Heart left ventricle (tissue), 16 donors: ENCODE data around the gene ANO4. TPM values are rescaled to one million over a fixed set of nuclear protein-coding genes. Genes with fewer than 3 reads are reported as not detected.

Experiments used
- ATAC-seq, 4 donors: fragments of 200-7000 bp; cut with Tn5 transposase; one replicate each; pipeline ENCODE4 v1.9.1; 2020 to 2022; ENCODE audit warnings: moderate library complexity in 4 of 4, mild to moderate bottlenecking in 3 of 4, moderate number of reproducible peaks in 1 of 4
- DNase-seq, 5 donors: peaks; one replicate each; pipeline ENCODE4 v3.0.0-alpha.2; 2020
- H3K27ac ChIP-seq, 12 donors: fragments of 200-600 bp; sonication (generic) in 4 of 12; one replicate each; pipeline versions ENCODE4 v1.5.0 to v1.8.0; 2016 to 2022; ENCODE audit warnings: mild to moderate bottlenecking in 2 of 12
- H3K27me3 ChIP-seq, 9 donors: fragments of 200-600 bp; sonication (generic) in 2 of 9; one replicate each; pipeline versions ENCODE4 v1.5.1 to v1.8.0; 2016 to 2022; ENCODE audit warnings: mild to moderate bottlenecking in 3 of 9
- H3K36me3 ChIP-seq, 9 donors: fragments of 200-600 bp; sonication (generic) in 2 of 9; one replicate each; pipeline versions ENCODE4 v1.5.0 to v1.8.0; 2018 to 2022; ENCODE audit warnings: mild to moderate bottlenecking in 2 of 9
- H3K4me1 ChIP-seq, 12 donors: fragments of 200-600 bp; sonication (generic) in 4 of 12; one replicate each; pipeline versions ENCODE4 v1.5.0 to v1.8.0; 2016 to 2022; ENCODE audit warnings: mild to moderate bottlenecking in 3 of 12
- H3K4me3 ChIP-seq, 12 donors: fragments of 200-600 bp; sonication (generic) in 4 of 12; one replicate each; pipeline versions ENCODE4 v1.5.0 to v1.8.0; 2017 to 2022; ENCODE audit warnings: mild to moderate bottlenecking in 9 of 12, moderate library complexity in 4 of 12
- H3K9me3 ChIP-seq, 12 donors: fragments of 200-600 bp; sonication (generic) in 4 of 12; one replicate each; pipeline versions ENCODE4 v1.5.0 to v1.8.0; 2016 to 2022; ENCODE audit warnings: mild to moderate bottlenecking in 1 of 12
- POLR2A ChIP-seq, 2 donors: fragments of 450-650 bp; IDR thresholded peaks; one replicate each; pipeline ENCODE4 v1.6.1; 2017; ENCODE audit warnings: antibody characterized with exemption in 2 of 2, mild to moderate bottlenecking in 2 of 2, moderate library complexity in 2 of 2
- WGBS, 4 donors: extraction: QIAGEN DNeasy Blood & Tissue Kit in 2 of 4; methylation state at CpG; one replicate each; pipeline versions ENCODE4 v1.1.5 to v1.1.7; 2013 to 2018; 5-methylcytosine and 5-hydroxymethylcytosine counted together
- intact Hi-C, 10 donors: fragments of 100-400 bp; cut with DNase I; formaldehyde crosslinking; loops; one replicate each; pipeline versions ENCODE4 v1.11.1 to v1.14.2; 2022
- polyA plus RNA-seq, 2 donors: library from polyadenylated mRNA; stranded (reverse); fragments of 200-250 nt; gene quantifications; one replicate each; pipeline ENCODE4 v1.2.3, GENCODE V29; 2013
- total RNA-seq, 9 donors: library from RNA; depleted of rRNA in 2 of 9; stranded (reverse); fragments of >200 nt in 2 of 9; fragmentation: NEBNext Ultra II Directional in 3 of 9; extraction: Animal tissue kit (Norgen Biotek cat#: 25700) in 3 of 9; gene quantifications; one replicate each; pipeline versions ENCODE4 v1.1.0 to v1.2.4, GENCODE V29; 2016 to 2023
- TF ChIP-seq, protein P1 (sequence below), 12 donors: fragments of 200-600 bp; sonication (generic) in 4 of 12; IDR thresholded peaks; one replicate each; pipeline versions ENCODE4 v1.5.0 to v1.8.0; 2018 to 2022; ENCODE audit warnings: antibody characterized with exemption in 12 of 12, mild to moderate bottlenecking in 5 of 12
- donor health status: ischemic (EF 13 %, LVEDD 7.1; RV severe dilation, severe dysfunction).
- donor health status: healthy with polysubstance abuse.
- donor health status: DM: no; HTN: yes; CAD: no.
- donor health status: DM: no; HTN: no; CAD: no.
- donor health status: ischemic (EF 25% LVEDD 6.9; RV normal size, moderate dysfunction).
- donor health status: ischemic (EF 25% LVEDD 5.7; RV mildly dilated, moderate dysfunction).
- donor health status: healthy.
- donor health status: DM: yes; HTN: yes; CAD: no.
- donor health status: ischemic (EF 35%, LVEDD 5.7; RV mildly dilated, moderate dysfunction).
- donor health status: nonischemic (EF 11% LVEDD 7.7; RV severe dilation, severe dysfunction).
- donor health status: DM: yes; HTN: yes; CAD: no.
- donor health status: PGD.
- donor health status: ischemic (EF 29% LVEDD 5.4; RV normal size, mild dysfunction).
- donor health status: nonischemic (EF 23%, LVEDD 6.1; RV moderate dilation, normal function).

The ANO4 gene
- total and polyA plus RNA-seq, 11 donors, result 0.05 to 0.50 (median 0.12) TPM; not detected in 6

DNA sequence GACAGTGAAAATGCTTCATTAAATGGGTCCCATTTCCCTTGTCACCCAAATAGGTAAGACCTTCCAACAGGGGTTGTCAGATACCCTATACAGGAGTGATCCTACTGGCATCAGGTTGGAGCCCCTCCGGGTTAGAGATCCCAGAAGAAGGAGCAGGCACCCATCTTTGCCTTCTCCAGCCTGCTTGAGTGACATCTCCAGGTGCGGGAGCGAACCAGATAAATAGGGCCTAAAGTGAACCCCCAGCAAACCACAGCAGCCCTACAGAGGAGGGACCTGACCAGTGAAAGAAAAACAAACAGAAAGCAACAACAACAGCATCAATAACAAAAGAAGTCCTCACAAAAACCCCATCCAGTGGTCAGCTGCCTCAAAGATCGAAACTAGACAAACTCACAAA is 233.2 kb downstream of the ANO4 start:
- Histone ChIP-seq H3K27me3 (no peaks in the 10 kb centered on the region), H3K4me1 (no peaks in the 10 kb centered on the region), H3K4me3 (no peak overlapping the region), H3K36me3 (no peaks in the 10 kb centered on the region), H3K27ac (no peak overlapping the region), H3K9me3 (peaks cover 0 to 29% (median 2%) of the 10 kb centered on the region in 12 donors)
- TF ChIP-seq POLR2A (IDR thresholded peaks at IDR 0.05), result no peak
- TF ChIP-seq, protein P1, sequence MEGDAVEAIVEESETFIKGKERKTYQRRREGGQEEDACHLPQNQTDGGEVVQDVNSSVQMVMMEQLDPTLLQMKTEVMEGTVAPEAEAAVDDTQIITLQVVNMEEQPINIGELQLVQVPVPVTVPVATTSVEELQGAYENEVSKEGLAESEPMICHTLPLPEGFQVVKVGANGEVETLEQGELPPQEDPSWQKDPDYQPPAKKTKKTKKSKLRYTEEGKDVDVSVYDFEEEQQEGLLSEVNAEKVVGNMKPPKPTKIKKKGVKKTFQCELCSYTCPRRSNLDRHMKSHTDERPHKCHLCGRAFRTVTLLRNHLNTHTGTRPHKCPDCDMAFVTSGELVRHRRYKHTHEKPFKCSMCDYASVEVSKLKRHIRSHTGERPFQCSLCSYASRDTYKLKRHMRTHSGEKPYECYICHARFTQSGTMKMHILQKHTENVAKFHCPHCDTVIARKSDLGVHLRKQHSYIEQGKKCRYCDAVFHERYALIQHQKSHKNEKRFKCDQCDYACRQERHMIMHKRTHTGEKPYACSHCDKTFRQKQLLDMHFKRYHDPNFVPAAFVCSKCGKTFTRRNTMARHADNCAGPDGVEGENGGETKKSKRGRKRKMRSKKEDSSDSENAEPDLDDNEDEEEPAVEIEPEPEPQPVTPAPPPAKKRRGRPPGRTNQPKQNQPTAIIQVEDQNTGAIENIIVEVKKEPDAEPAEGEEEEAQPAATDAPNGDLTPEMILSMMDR (IDR thresholded peaks at IDR 0.05), result no peak
- intact Hi-C loops, result no loop called here
- DNase-seq (no peak), ATAC-seq (no peak)
- WGBS, 4 donors, result 78 to 90% (median 85%) methylated on average over 4 of the region's 4 CpGs

GRCh38 chr12:101038289-101038871 is 243.8 kb downstream of the ANO4 start:
- TF ChIP-seq, protein P1 (IDR thresholded peaks at IDR 0.05), result no peak
- no peak for TF ChIP-seq POLR2A (IDR thresholded peaks at IDR 0.05)
- DNase-seq, result no peak
- intact Hi-C loops, result no loop called here
- Histone ChIP-seq H3K9me3 (peaks cover 0 to 14% (median 0%) of the 10 kb centered on the region in 12 donors), H3K27me3 (no peaks in the 10 kb centered on the region), H3K27ac (no peak overlapping the region), H3K4me1 (no peaks in the 10 kb centered on the region), H3K4me3 (no peak overlapping the region), H3K36me3 (no peaks in the 10 kb centered on the region)
- no peak for ATAC-seq
- WGBS, 4 donors, result 45 to 53% (median 52%) methylated on average over 2 of the region's 2 CpGs

GRCh38 chr12:101039848-101040531 is 245.4 kb downstream of the ANO4 start:
- Histone ChIP-seq H3K4me3 (no peak overlapping the region), H3K4me1 (no peaks in the 10 kb centered on the region), H3K9me3 (peaks cover 0 to 1% (median 0%) of the 10 kb centered on the region in 12 donors), H3K27me3 (no peaks in the 10 kb centered on the region), H3K36me3 (no peaks in the 10 kb centered on the region), H3K27ac (no peak overlapping the region)
- ATAC-seq (no peak), DNase-seq (no peak)
- TF ChIP-seq POLR2A (IDR thresholded peaks at IDR 0.05), result no peak
- TF ChIP-seq, protein P1 (IDR thresholded peaks at IDR 0.05), result no peak
- intact Hi-C loops, result no loop called here
- WGBS, 4 donors, result 86 to 92% (median 91%) methylated on average over 6 of the region's 6 CpGs

DNA sequence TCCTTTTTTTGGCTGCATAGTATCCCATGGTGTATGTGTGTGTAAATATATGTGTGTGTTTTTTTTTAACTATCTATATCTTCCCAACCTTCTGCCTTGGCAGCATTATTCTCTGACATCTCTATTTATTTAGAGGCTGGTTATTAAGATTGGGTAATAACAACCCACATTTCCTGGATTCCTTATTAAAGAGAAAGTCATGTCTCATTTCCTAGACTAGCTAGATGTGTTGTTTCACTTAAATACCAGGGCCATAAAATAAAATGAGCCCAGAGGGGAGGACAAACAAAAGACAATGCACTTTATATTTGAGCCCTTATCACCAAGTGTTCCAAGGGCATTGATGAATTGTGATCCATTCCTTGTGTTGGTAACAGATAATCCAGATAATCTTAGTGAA is 246.4 kb downstream of the ANO4 start:
- no peak for DNase-seq
- Histone ChIP-seq H3K4me3 (no peak overlapping the region), H3K4me1 (peaks cover 0 to 4% (median 0%) of the 10 kb centered on the region in 12 donors), H3K9me3 (no peaks in the 10 kb centered on the region), H3K27me3 (no peaks in the 10 kb centered on the region), H3K27ac (no peak overlapping the region), H3K36me3 (no peaks in the 10 kb centered on the region)
- no peak for TF ChIP-seq POLR2A (IDR thresholded peaks at IDR 0.05)
- TF ChIP-seq, protein P1 (IDR thresholded peaks at IDR 0.05), result no peak
- no peak for ATAC-seq
- intact Hi-C loops, result no loop called here
